Breast epithelium (tissue), 4 donors: ENCODE measurements around the gene TSPAN4. TPM values are rescaled to one million over a fixed set of nuclear protein-coding genes. Genes with fewer than 3 reads are reported as not detected.

Experiments used
- DNase-seq, 2 donors: peaks; one replicate each; pipeline ENCODE4 v3.0.0-alpha.2; 2019; ENCODE audit warnings: low spot score in 2 of 2
- H3K27ac ChIP-seq, 2 donors: fragments of 200-600 bp; sonication (generic) in 1 of 2; one replicate each; pipeline ENCODE4 v1.5.1; 2016 to 2019; ENCODE audit warnings: mild to moderate bottlenecking in 1 of 2
- H3K27me3 ChIP-seq, 2 donors: fragments of 200-600 bp; sonication (generic) in 1 of 2; one replicate each; pipeline versions ENCODE4 v1.5.1 to v1.6.0; 2017 to 2019; ENCODE audit warnings: control low read depth in 1 of 2, mild to moderate bottlenecking in 1 of 2
- H3K36me3 ChIP-seq: fragments of 200-600 bp; one replicate; pipeline ENCODE4 v1.5.1; 2019
- H3K4me1 ChIP-seq, 2 donors: fragments of 200-600 bp; sonication (generic); one replicate each; pipeline ENCODE4 v1.5.1; 2016 to 2019; ENCODE audit warnings: control low read depth in 1 of 2
- H3K4me3 ChIP-seq, 3 donors: fragments of 200-600 bp; sonication (generic); 1 replicate in 2 of 3; 2 replicates in 1 of 3; pipeline ENCODE4 v1.5.1; 2016 to 2019; ENCODE audit warnings: mild to moderate bottlenecking in 3 of 3, moderate library complexity in 2 of 3
- H3K9me3 ChIP-seq, 2 donors: fragments of 200-600 bp; sonication (generic) in 1 of 2; one replicate each; pipeline ENCODE4 v1.5.1; 2016 to 2019; ENCODE audit warnings: control low read depth in 1 of 2
- CTCF ChIP-seq, 3 donors: fragments of 450-650 bp; IDR thresholded peaks; one replicate each; pipeline ENCODE4 v1.5.1; 2016 to 2017; ENCODE audit warnings: antibody characterized with exemption in 3 of 3, mild to moderate bottlenecking in 3 of 3, moderate library complexity in 3 of 3
- POLR2A ChIP-seq: fragments of 450-650 bp; IDR thresholded peaks from one replicate; pipeline ENCODE4 v1.6.1; 2016; ENCODE audit warnings: antibody characterized with exemption, mild to moderate bottlenecking, moderate library complexity
- POLR2AphosphoS5 ChIP-seq, 3 donors: sonication (generic); formaldehyde crosslinking; IDR thresholded peaks; one replicate each; pipeline ENCODE4 v1.6.1; 2017; ENCODE audit warnings: antibody characterized with exemption in 3 of 3
- intact Hi-C: fragments of 100-400 bp; cut with DNase I; formaldehyde crosslinking; loops from one replicate; pipeline ENCODE4 v1.15.1; 2023; ENCODE audit warnings: low total_unique reads
- total RNA-seq, 3 donors: library from RNA; depleted of rRNA; stranded (reverse); fragments of >200 nt; gene quantifications; one replicate each; pipeline ENCODE4 v1.1.0, GENCODE V29; 2016

TSPAN4 gene
- total RNA-seq, 3 donors from 2014 or later, result 72.4 to 217 (median 107) TPM

GRCh38 chr11:813072-813455, 29.6 kb upstream of the TSPAN4 start:
- Histone ChIP-seq H3K9me3 (no peaks in the 10 kb centered on the region), H3K4me1 (peaks cover 0 to 11% of the 10 kb centered on the region in 2 donors), H3K36me3 (no peaks in the 10 kb centered on the region), H3K27me3 (no peaks in the 10 kb centered on the region), H3K27ac (no peak overlapping the region), H3K4me3 (no peak overlapping the region)
- intact Hi-C loops, result no loop called here
- no peak for DNase-seq
- no peak for TF ChIP-seq CTCF (IDR thresholded peaks at IDR 0.05)
- no peak for TF ChIP-seq POLR2AphosphoS5 (IDR thresholded peaks at IDR 0.05)

GRCh38 chr11:813456-814096, 29.1 kb upstream of the TSPAN4 start:
- Histone ChIP-seq H3K4me3 (no peak overlapping the region), H3K27ac (peak overlapping the region in 1 of 2 donors; percentile 34), H3K4me1 (peaks cover 3 to 11% of the 10 kb centered on the region in 2 donors), H3K27me3 (no peaks in the 10 kb centered on the region), H3K36me3 (no peaks in the 10 kb centered on the region), H3K9me3 (no peaks in the 10 kb centered on the region)
- no peak for TF ChIP-seq CTCF (IDR thresholded peaks at IDR 0.05)
- TF ChIP-seq POLR2AphosphoS5 (IDR thresholded peaks at IDR 0.05), result no peak
- TF ChIP-seq POLR2A, result no peak
- intact Hi-C loops, result no loop called here
- no peak for DNase-seq

- DNase-seq, result no peak
- intact Hi-C loops, result no loop called here
- no peaks in the 10 kb centered on the region for H3K36me3 ChIP-seq
- no peaks in the 10 kb centered on the region for H3K9me3 ChIP-seq
- peak overlapping the region in 1 of 2 donors; percentile 16 for H3K27ac ChIP-seq
- TF ChIP-seq POLR2A, result no peak
- no peak for TF ChIP-seq CTCF (IDR thresholded peaks at IDR 0.05)
- no peak for TF ChIP-seq POLR2AphosphoS5 (IDR thresholded peaks at IDR 0.05)
- H3K27me3 ChIP-seq, result no peaks in the 10 kb centered on the region
- H3K4me3 ChIP-seq, result no peak overlapping the region
- H3K4me1 ChIP-seq, result peaks cover 6 to 14% of the 10 kb centered on the region in 2 donors
Measured at GRCh38 chr11:815675-816432, 26.8 kb upstream of the TSPAN4 start.

- DNase-seq, result no peak
- peaks cover 12 to 14% of the 10 kb centered on the region in 2 donors for H3K4me1 ChIP-seq
- no peaks in the 10 kb centered on the region for H3K27me3 ChIP-seq
- peak overlapping the region in 1 of 2 donors; percentile 16 for H3K27ac ChIP-seq
- H3K4me3 ChIP-seq, result no peak overlapping the region
- H3K9me3 ChIP-seq, result no peaks in the 10 kb centered on the region
- TF ChIP-seq POLR2AphosphoS5 (IDR thresholded peaks at IDR 0.05), result no peak
- TF ChIP-seq CTCF (IDR thresholded peaks at IDR 0.05), result no peak
- no peak for TF ChIP-seq POLR2A
- no peaks in the 10 kb centered on the region for H3K36me3 ChIP-seq
- intact Hi-C loops, result no loop called here
Measured at GRCh38 chr11:816433-816779, 26.2 kb upstream of the TSPAN4 start.

- Histone ChIP-seq H3K27ac (peak within 1 kb of the TSS; percentile 98 to 100), H3K9me3 (no peaks in the 10 kb centered on the region), H3K27me3 (no peaks in the 10 kb centered on the region), H3K4me1 (peaks cover 12 to 23% of the 10 kb centered on the region in 2 donors), H3K36me3 (no peaks in the 10 kb centered on the region), H3K4me3 (peak within 1 kb of the TSS; percentile 82 to 100 (median 94))
- intact Hi-C loops, result no loop called here
- peak in 1 of 2 donors; percentile 81 for DNase-seq
- TF ChIP-seq POLR2A (peak; percentile 28), CTCF (IDR thresholded peaks at IDR 0.05) (no peak), POLR2AphosphoS5 (IDR thresholded peaks at IDR 0.05) (peak in 2 of 3 donors; percentile 80 to 82)
Measured at GRCh38 chr11:818396-819128, 24.1 kb upstream of the TSPAN4 start, which contains the start of gene PNPLA2. Gene PNPLA2, plus strand, starts transcription at chr11:818914. Its CDS starts 805 bp downstream, at chr11:819719.
